CD14-positive monocyte (primary cell): Measurements from ENCODE around the gene DHX30. TPM values are rescaled to one million over a fixed set of nuclear protein-coding genes. Genes with fewer than 3 reads are reported as not detected.

Source experiments
- DNase-seq, 3 donors: peaks; one replicate each; pipeline ENCODE4 v3.0.0-alpha.2; 2011 to 2022
- H2AFZ ChIP-seq: 2 replicates; pipeline ENCODE4 v1.6.0; 2012; ENCODE audit warnings: mild to moderate bottlenecking, low read depth, low read length, inconsistent platforms; ENCODE audit not compliant: insufficient read depth, poor library complexity, severe bottlenecking
- H3K27ac ChIP-seq, 2 donors: 1 replicate in 1 of 2; 2 replicates in 1 of 2; pipeline ENCODE4 v1.5.1; 2012 to 2013; ENCODE audit warnings: low read length in 2 of 2, control low read depth in 1 of 2, inconsistent platforms in 1 of 2, low read depth in 1 of 2, mild to moderate bottlenecking in 1 of 2
- H3K27me3 ChIP-seq, 2 donors: one replicate each; pipeline versions ENCODE4 v1.6.0 to v1.6.1; 2011 to 2013; ENCODE audit warnings: low read length in 2 of 2; ENCODE audit not compliant: control insufficient read depth in 2 of 2, insufficient read depth in 2 of 2
- H3K36me3 ChIP-seq, 2 donors: replicated peaks in 1 of 2; 1 replicate in 1 of 2; 2 replicates in 1 of 2; pipeline versions ENCODE4 v1.5.1 to v1.6.1; 2012 to 2013; ENCODE audit warnings: low read length in 2 of 2, control low read depth in 1 of 2, inconsistent platforms in 1 of 2, mild to moderate bottlenecking in 1 of 2; ENCODE audit not compliant: insufficient read depth in 2 of 2, control insufficient read depth in 1 of 2
- H3K4me1 ChIP-seq, 2 donors: 1 replicate in 1 of 2; 2 replicates in 1 of 2; pipeline versions ENCODE4 v1.5.1 to v1.6.1; 2012 to 2013; ENCODE audit warnings: low read length in 2 of 2, control low read depth in 1 of 2, inconsistent platforms in 1 of 2, mild to moderate bottlenecking in 1 of 2, moderate library complexity in 1 of 2; ENCODE audit not compliant: insufficient read depth in 2 of 2, control insufficient read depth in 1 of 2
- H3K4me2 ChIP-seq: replicated peaks from 2 replicates; pipeline ENCODE3; 2012; ENCODE audit warnings: low read length, moderate library complexity, mild to moderate bottlenecking; ENCODE audit not compliant: poor library complexity, severe bottlenecking; ENCODE audit errors: extremely low read depth
- H3K4me3 ChIP-seq, 3 experiments: fragments of 200-600 bp in 1 of 3; sonication (generic) in 1 of 3; replicated peaks in 1 of 3; 1 replicate in 2 of 3; 2 replicates in 1 of 3; pipeline ENCODE4 v1.5.1; 2011 to 2013; ENCODE audit warnings: low read length in 3 of 3, mild to moderate bottlenecking in 3 of 3, control low read depth in 2 of 3, low read depth in 2 of 3, inconsistent platforms in 1 of 3, moderate library complexity in 1 of 3
- H3K79me2 ChIP-seq: 2 replicates; pipeline ENCODE4 v1.6.0; 2012; ENCODE audit warnings: mild to moderate bottlenecking, control low read depth, inconsistent platforms, low read length, moderate library complexity; ENCODE audit not compliant: insufficient read depth
- H3K9ac ChIP-seq: 2 replicates; pipeline ENCODE4 v1.6.0; 2017; ENCODE audit warnings: low read length, mild to moderate bottlenecking; ENCODE audit not compliant: insufficient read depth, poor library complexity, severe bottlenecking
- H3K9me3 ChIP-seq, 2 donors: replicated peaks in 1 of 2; 1 replicate in 1 of 2; 2 replicates in 1 of 2; pipeline versions ENCODE4 v1.5.1 to v1.6.1; 2012 to 2013; ENCODE audit warnings: low read length in 2 of 2, control low read depth in 1 of 2; ENCODE audit not compliant: control insufficient read depth in 1 of 2, insufficient read depth in 1 of 2
- H4K20me1 ChIP-seq: 2 replicates; pipeline ENCODE4 v1.6.0; 2012; ENCODE audit warnings: mild to moderate bottlenecking, low read length, control low read depth, moderate library complexity; ENCODE audit not compliant: insufficient read depth
- H3K27ac Mint-ChIP-seq, 7 donors: one replicate each; pipeline ENCODE4 v1.8.0; 2020; ENCODE audit warnings: mild to moderate bottlenecking in 7 of 7, mixed read lengths in 7 of 7, moderate library complexity in 6 of 7, inconsistent platforms in 2 of 7
- H3K27me3 Mint-ChIP-seq, 3 donors: one replicate each; pipeline ENCODE4 v1.8.0; 2021 to 2022; ENCODE audit warnings: low read depth in 3 of 3, mild to moderate bottlenecking in 3 of 3, mixed read lengths in 3 of 3, moderate library complexity in 3 of 3, inconsistent platforms in 1 of 3
- H3K36me3 Mint-ChIP-seq, 2 donors: one replicate each; pipeline ENCODE4 v1.8.0; 2020; ENCODE audit warnings: mixed read lengths in 2 of 2, inconsistent platforms in 1 of 2, mild to moderate bottlenecking in 1 of 2
- H3K4me1 Mint-ChIP-seq: one replicate; pipeline ENCODE4 v1.8.0; 2020; ENCODE audit warnings: mild to moderate bottlenecking, mixed read lengths
- H3K4me3 Mint-ChIP-seq, 2 donors: one replicate each; pipeline ENCODE4 v1.8.0; 2020; ENCODE audit warnings: mild to moderate bottlenecking in 2 of 2, mixed read lengths in 2 of 2, moderate library complexity in 1 of 2
- H3K9me3 Mint-ChIP-seq, 7 donors: one replicate each; pipeline ENCODE4 v1.8.0; 2020 to 2022; ENCODE audit warnings: mixed read lengths in 7 of 7, mild to moderate bottlenecking in 6 of 7, moderate library complexity in 6 of 7, inconsistent platforms in 2 of 7
- WGBS: methylation state at CpG from one replicate; pipeline ENCODE4 v1.1.5; 2013; ENCODE audit warnings: missing lambda C conversion rate; ENCODE audit not compliant: insufficient coverage; 5-methylcytosine and 5-hydroxymethylcytosine counted together
- intact Hi-C, 2 donors: fragments of 100-400 bp; cut with micrococcal nuclease; formaldehyde crosslinking; loops; one replicate each; pipeline versions ENCODE4 v1.15.0 to v1.15.1; 2023
- polyA plus RNA-seq, 3 donors: library from polyadenylated mRNA; depleted of rRNA in 1 of 3; unstranded in 2 of 3; stranded (reverse) in 1 of 3; fragments of 300-500 nt in 2 of 3; fragments of >200 nt in 1 of 3; fragmentation: Illumina TruSeq in 2 of 3; gene quantifications; 1 replicate in 2 of 3; 2 replicates in 1 of 3; pipeline ENCODE4 v1.2.3, GENCODE V29; 2012 to 2021
- TF ChIP-seq, protein P1 (sequence below): fragments of 200-600 bp; IDR thresholded peaks from one replicate; pipeline ENCODE4 v1.8.0; 2022; ENCODE audit warnings: antibody characterized with exemption, mild to moderate bottlenecking

The DHX30 gene
- polyA plus RNA-seq, 3 donors = 19.4 to 43.9 (median 20.1) TPM

GRCh38 chr3:47888986-47889757 is 86.2 kb downstream of the DHX30 start:
- H3K27ac ChIP-seq = no peak overlapping the region
- DNase-seq = no peak
- Mint-ChIP-seq H3K36me3 (peaks cover 54 to 55% of the 10 kb centered on the region in 2 donors), H3K4me3 (no peak overlapping the region), H3K27ac (no peak overlapping the region), H3K27me3 (no peaks in the 10 kb centered on the region), H3K4me1 (peaks cover 4% of the 10 kb centered on the region), H3K9me3 (peaks cover 0 to 3% (median 0%) of the 10 kb centered on the region in 7 donors)
- intact Hi-C loops = no loop called here
- H3K4me2 ChIP-seq = no peak overlapping the region
- no peaks in the 10 kb centered on the region for H3K79me2 ChIP-seq
- H3K4me1 ChIP-seq = peaks cover 0 to 5% of the 10 kb centered on the region in 2 donors
- peaks cover 10 to 60% of the 10 kb centered on the region in 2 donors for H3K36me3 ChIP-seq
- no CpG with 5 or more reads among the region's 4 CpGs for WGBS
- H4K20me1 ChIP-seq = no peaks in the 10 kb centered on the region
- no peaks in the 10 kb centered on the region for H3K27me3 ChIP-seq
- H3K4me3 ChIP-seq = no peak overlapping the region
- TF ChIP-seq, protein P1, sequence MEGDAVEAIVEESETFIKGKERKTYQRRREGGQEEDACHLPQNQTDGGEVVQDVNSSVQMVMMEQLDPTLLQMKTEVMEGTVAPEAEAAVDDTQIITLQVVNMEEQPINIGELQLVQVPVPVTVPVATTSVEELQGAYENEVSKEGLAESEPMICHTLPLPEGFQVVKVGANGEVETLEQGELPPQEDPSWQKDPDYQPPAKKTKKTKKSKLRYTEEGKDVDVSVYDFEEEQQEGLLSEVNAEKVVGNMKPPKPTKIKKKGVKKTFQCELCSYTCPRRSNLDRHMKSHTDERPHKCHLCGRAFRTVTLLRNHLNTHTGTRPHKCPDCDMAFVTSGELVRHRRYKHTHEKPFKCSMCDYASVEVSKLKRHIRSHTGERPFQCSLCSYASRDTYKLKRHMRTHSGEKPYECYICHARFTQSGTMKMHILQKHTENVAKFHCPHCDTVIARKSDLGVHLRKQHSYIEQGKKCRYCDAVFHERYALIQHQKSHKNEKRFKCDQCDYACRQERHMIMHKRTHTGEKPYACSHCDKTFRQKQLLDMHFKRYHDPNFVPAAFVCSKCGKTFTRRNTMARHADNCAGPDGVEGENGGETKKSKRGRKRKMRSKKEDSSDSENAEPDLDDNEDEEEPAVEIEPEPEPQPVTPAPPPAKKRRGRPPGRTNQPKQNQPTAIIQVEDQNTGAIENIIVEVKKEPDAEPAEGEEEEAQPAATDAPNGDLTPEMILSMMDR = no peak
- no peak overlapping the region for H3K9ac ChIP-seq
- H2AFZ ChIP-seq = no peak overlapping the region
- no peaks in the 10 kb centered on the region for H3K9me3 ChIP-seq

GRCh38 chr3:47890126-47890827 is 87.3 kb downstream of the DHX30 start:
- DNase-seq = no peak

More at GRCh38 chr3:47890126-47890827, 87.3 kb downstream of the DHX30 start:
- peaks cover 0 to 6% of the 10 kb centered on the region in 2 donors for H3K4me1 ChIP-seq
- Mint-ChIP-seq H3K27ac (peak overlapping the region in 1 of 7 donors; percentile 25), H3K4me1 (peaks cover 4% of the 10 kb centered on the region), H3K27me3 (no peaks in the 10 kb centered on the region), H3K4me3 (no peak overlapping the region), H3K36me3 (peaks cover 46 to 49% of the 10 kb centered on the region in 2 donors), H3K9me3 (peaks cover 0 to 3% (median 0%) of the 10 kb centered on the region in 7 donors)
- no CpG with 5 or more reads among the region's 3 CpGs for WGBS
- peaks cover 10 to 52% of the 10 kb centered on the region in 2 donors for H3K36me3 ChIP-seq
- no peaks in the 10 kb centered on the region for H4K20me1 ChIP-seq
- no peak overlapping the region for H3K9ac ChIP-seq
- H3K27me3 ChIP-seq = no peaks in the 10 kb centered on the region
- H2AFZ ChIP-seq = no peak overlapping the region
- H3K4me3 ChIP-seq = no peak overlapping the region
- intact Hi-C loops = no loop called here
- no peaks in the 10 kb centered on the region for H3K9me3 ChIP-seq
- H3K4me2 ChIP-seq = no peak overlapping the region
- no peak overlapping the region for H3K27ac ChIP-seq
- H3K79me2 ChIP-seq = no peaks in the 10 kb centered on the region
- TF ChIP-seq, protein P1 = no peak
